Stimulated activated CD4-positive, alpha-beta T cell treated with anti-CD3 and anti-CD28 coated beads, TNF-alpha, amount 100 ng/mL, for 24 hours (primary cell): ENCODE results near the gene FDPS.

Experiments
- DNase-seq, 3 experiments: peaks; one replicate each; pipeline ENCODE4 v3.0.0-alpha.2; 2020; ENCODE audit warnings: low read depth in 3 of 3

FDPS gene

DNA sequence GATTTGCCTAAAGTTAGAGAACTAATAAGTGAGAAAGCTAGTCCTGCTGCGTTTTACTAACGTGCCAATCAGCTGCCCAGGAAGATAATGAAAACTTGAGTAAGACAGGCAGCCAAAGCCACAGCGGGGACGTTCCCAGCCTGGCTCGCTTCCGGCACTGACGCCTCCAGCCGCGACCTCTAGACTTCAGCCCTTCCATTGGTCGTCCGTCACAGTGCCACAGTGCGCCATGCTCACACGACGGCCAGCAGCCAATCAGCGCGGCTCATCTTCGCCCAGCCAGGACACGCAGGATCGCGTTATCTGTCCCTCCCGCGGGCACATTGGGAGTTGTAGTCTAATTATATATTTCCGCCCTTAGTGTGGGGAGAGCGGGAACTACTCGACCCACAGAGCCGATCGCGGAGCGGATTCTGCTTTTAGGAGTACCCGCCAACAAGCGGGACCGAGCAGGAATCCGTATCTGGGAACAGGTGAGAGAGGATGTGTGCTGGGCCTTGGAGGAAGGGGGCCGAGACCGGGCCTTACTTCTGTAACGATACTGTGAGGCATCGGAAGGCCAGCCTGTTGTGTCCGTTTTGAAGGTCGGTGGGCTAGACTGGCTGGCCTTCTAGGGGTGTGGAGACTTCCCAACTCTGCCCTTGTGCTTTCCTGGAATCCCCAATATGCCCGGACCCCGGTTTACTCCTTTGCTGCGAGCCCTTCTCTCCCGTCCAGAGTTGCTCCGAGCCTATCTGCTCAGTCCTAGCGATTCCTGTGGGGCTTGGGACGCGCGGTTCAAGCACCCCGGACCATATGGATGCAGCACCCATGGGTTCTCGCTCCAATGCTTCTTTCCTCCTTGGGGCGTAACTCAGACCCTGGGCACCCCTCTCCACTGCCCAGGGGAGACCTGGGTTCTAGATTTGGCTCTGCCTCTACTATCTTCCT is at the start of gene FDPS:
Gene FDPS, plus strand, starts transcription at position 374 of the 930 bp plus-strand sequence. CDS start 924 bp downstream, outside the sequence.
- DNase-seq, result peak; percentile 92 to 98 (median 96)

DNA sequence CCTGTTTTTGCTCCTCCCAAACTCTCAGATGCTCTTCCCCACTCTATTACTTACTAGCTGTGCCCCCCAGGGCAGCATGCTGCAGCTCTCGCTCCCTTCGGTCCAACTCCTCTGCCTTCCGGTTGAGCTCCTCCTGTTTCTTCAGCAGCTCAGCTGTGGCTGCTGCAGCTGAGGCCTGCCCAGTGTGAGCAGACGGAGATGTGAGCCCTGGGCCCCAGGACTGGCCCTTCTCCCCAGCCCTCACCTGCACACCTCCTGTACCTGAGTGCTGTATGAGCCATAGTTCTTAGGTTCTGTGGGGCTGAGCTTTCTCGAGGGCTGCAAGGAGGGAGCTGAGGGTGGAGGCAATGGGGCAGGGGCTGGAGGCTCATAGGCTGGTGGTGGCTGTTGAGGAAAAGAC is 48.4 kb upstream of the FDPS start:
- DNase-seq, result no peak

DNA sequence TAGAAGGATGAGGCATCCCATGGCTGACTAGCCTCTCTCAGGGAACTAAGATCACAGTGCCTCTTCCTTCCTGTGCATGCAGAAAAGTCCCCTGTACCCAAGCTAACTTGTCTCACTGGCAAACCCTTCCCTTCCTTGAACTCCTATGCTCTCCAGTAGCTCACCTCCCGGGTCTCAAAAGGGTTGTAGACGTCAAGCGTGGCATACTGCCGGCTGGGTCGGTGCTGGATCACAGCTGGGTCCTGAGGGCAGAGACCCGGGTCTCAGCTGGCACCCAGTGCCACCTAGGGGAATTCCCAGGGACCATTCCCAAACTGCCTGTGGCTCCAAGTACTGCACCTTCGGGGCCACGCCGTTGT is 47.2 kb upstream of the FDPS start:
- DNase-seq, result no peak

DNA sequence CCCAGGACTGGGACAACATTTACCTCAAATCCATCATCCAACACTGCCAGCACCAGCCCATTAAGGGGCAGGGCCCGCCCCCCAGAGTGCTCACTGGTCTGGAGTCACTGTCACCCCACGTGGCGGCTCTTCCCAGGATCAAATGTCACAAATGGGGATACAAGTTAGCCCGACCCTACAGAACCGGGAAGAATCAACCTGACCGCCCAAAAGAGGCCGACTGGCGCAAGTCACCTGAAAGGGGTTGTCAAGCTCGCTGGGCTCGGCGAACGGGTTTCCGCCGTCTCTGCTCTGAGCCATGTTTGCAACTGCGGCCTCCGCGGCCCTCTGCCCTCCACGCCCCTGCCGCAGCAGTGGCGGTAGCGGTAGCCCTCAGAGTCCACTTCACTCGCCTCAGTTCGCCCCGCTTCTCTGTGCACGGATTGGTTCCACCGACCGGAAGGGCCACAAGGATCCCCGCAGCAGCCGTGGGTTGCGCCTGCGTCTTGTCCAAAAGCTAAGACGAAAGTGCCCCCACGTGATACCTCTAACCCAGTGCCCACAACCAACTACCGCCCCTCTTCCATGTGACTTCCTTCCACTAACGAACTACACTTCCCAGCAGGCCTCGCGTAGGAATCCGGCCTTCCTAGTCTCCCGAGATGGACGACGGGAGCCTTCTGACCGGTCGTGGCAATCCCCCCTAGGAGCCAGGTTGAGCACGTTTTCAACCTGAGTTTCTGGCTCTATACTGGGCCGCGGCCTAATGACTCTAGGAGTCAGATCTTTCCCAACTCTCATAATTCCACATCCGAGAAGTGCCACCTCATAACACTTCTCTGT is 46.6 kb upstream of the FDPS start, which contains the start of gene SCAMP3:
Gene SCAMP3, minus strand, starts transcription at position 509 of the 822 bp plus-strand sequence. Its CDS starts 209 bp downstream, at position 300.
- peak; percentile 77 to 86 (median 82) for DNase-seq

DNA sequence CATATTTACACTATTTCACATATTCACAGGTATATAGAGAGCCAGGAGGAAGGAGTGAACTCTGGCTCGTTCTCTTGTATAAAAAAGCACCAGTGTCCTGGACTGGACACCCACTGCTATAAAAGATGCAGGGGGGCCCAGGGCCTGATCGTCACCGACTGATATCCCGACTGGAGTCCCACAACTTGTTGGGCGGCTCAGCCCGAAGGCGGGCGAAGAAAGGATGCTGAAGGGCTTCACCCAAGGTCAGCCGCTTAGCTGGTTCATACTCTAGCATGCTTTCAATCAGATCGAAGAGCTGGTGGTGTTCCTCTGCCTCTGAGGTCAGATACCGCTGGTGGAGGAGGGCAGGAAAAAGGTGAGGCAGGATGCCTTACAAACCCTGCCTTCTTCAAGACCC is 45.6 kb upstream of the FDPS start:
- no peak for DNase-seq

DNA sequence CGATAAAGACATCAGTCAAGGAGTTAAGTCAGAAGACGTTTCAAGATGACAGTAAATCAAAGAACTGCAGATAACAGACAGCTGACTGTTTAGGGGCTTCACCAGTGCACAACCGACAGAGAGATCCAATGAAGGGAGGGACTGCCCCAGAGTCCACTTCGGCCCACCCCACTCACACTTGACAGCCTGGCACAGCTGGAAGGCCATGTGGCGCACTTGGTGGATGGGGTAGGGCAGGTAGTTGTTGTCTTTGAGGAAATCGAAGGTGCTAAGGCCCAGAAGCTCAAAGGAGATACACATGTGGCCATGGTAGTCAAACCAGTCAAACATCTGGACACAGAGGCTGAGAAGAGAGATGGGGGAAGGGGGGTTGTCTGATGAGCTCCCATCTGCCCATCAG is 42.1 kb upstream of the FDPS start:
- DNase-seq, result no peak

DNA sequence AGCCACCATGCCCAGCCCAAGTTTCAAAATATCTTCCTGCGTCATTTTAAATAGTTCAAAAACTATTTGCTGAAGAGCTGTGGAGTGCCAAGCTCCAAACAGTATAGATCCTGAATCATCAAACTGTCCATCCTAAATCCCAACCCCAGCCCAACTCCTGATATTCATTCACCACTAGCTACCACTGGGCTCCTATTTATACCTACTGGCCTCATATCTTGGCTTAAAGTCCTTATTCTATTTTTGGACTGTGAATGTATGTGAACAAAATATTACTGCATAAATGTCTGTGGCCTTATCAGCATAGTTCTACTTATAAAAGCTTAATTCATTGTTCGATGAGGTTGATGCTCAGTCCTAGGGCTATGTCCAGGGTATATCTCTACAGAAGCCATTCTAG is 41.3 kb upstream of the FDPS start:
- no peak for DNase-seq

DNA sequence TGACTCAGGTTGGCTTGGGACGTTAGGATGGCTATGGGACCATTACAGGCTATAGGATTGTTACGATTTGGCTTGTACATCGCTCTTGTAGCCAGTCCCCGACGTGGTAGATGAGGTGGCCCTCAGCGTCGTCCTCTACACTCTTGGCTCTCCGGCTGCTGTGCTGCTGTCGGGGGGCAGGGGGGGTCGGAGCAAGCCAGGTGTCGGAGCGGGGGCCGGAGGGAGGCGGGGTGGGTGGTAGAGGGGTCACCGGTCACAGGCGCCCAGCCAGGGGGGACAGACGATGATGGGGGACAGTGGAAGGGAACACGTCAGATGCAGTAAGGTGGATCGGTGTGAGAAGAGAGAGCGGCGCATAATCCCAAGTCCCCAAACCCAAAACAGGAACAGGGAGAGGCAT is 40.0 kb upstream of the FDPS start:
- DNase-seq, result no peak

DNA sequence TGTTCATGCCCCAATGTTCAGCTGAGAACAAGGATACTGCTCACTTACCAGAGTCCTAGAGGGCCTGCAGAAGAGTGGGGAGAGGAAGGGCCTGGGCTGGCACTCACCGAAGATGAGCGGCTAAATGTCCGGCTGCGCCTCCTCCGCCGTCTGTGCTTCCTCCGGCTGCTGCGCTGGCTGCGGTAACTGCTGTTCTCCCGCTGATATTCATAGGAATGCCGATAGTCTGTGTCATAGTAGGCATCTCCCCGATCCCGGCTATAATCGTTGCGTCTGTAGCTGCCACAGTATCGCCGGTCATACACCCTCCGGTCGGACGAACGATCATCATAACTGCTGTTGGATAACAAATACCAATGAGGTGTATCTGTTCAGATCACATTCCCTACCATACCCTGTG is 39.3 kb upstream of the FDPS start:
- no peak for DNase-seq

DNA sequence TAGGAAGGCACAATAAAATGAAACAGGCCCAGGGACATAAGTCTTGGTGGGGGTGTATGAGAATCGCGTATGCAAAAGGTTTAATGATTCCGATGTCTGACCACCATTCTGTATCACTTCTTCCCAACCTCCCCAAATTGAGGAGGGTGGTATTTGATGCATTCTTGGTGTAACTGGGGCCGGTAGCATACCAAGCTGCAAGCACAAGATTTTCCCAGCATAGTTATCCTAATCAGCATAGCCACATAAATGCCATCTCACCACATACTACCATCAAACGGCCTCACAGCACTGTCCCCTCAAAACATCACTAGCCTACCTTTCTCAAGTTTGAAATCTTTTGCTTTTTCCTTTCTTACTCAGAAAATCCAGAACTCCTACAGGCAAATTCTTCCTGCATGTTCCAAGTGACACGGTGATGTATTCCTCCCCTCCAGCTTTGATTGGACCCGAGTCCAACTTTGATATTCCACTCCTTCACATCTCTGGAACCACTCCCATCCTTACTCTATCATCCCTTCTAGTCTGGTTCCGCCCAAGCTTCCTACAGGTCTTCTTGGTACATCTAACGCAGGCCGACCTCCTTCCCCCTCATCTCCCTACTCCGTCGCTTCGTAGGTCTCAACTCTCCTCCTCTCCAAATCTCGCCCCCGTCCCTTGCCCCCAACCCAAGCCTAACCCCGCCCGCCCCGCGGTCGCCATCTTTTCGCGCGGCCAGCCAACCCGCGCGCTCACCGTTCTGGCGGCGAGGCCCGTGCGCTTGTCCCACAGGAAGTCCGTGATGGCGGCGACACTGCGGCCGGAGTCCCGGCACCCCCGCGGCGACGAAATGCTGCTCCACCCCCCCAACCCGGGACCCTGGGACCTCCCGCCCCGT is 36.0 kb upstream of the FDPS start:
- no peak for DNase-seq

DNA sequence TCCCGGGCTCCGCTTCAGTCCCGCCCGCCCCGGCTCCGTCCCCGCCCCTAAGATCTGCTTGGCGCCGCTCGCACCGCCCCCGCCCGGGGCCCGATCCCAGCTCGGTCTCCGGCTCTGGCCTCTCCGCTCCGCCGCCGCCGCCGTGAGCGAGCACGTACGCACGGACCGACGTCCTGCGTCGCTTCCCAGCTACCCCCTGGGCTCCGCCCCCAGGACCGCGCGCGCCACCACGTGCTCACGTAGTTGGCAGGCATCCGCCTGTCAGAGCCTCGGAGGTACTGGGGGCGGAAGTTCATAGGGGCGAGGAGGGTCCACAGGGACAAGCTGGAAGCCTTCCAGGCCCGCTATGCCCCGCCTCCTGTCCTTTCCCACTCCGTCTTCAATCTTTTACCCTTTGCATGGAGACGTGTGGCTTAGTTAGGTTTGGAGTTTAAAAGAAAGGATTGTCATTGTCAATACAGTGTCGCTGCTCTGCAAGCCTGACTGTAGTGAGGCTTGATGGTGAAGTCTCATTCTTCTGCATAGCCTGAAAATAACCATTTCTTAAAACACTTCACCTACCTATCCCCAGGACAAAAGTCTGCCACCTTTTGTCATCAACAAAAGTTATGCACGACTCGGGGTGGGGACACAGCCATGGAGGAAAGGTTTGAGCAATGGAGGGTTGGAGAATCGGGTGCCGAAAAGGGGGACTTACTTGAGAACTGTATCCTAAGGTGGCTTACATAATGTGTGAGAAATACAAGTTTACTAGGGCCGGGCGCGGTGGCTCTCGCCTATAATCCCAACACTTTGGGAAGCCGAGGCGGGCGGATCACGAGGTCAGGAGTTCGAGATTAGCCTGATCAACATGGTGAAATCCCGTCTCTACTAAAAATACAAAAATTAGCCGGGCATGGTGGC is 35.1 kb upstream of the FDPS start, which contains the start of gene CLK2:
Gene CLK2, minus strand, starts transcription at position 162 of the 903 bp plus-strand sequence. CDS start 2,527 bp downstream, outside the sequence.
- DNase-seq, result peak; percentile 91 to 98 (median 94)

DNA sequence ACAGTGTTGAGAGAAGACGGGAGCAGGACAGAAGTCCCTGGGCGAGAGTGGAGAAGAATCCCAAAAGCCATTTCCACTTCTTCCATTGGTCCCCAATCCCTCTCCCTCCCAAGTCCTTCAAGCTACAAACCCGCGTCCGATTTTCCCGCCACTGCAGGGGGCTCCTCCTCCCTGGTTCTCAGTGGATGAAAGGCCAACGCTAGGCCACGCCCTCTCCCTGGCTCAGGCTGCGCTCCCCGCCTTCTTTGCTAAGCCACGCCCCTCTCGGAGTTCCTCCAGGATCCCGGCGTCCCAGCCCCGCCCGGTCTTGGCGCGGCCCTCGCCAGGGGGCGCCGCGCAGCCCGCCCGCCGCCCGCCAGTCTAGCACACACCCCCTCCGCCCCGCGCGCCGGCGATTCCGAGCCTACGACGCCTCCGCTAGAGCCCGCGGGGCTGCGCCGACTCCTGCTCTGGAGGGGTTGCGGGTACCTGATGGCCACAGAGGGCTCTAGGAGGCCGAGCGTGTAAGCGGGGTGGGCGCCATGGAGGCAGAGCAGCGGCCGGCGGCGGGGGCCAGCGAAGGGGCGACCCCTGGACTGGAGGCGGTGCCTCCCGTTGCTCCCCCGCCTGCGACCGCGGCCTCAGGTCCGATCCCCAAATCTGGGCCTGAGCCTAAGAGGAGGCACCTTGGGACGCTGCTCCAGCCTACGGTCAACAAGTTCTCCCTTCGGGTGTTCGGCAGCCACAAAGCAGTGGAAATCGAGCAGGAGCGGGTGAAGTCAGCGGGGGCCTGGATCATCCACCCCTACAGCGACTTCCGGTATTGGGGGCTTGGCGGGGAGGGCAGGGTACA is 31.4 kb upstream of the FDPS start, which contains the start of gene HCN3:
Gene HCN3, plus strand, starts transcription at position 394 of the 832 bp plus-strand sequence. Its CDS starts 128 bp downstream, at position 522.
- peak; percentile 91 to 98 (median 93) for DNase-seq

DNA sequence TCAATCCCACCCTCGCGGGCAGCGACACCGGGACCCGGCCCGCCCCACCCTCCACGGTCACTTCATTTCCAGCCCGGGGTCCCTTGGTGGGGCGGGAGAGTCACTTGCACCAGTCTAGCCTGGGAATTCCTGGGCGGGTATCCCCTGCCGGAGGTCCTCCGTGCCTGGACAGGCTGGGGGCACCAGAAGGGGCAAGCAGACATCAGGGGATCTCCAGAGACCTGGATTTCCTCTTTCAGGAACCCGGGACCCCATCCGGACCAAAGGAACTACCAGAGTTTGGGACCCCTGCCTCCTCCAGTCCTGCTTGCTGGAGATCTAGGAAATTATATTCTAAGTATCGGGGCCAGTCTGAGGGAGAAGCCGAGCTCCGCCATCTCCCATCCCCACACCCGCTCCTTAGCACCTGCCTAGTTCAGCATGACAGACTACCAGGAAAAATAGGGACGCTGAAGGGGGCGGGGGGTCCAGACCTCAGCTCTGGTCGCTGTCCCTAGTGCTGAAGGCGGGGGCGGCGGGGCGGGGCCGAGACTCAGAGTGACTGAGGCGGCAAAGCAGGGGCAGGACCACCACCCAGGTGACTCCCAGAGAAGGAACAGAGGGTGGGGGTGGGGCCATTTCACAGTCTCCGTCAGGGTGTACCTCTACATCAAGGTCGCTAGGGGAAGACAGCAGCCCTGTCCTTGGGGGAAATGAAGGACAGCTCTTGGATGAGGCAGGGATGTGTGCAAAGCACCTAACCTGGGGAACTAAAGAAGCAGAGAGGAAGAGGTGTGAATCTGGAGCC is 30.6 kb upstream of the FDPS start:
- peak; percentile 25 to 73 (median 47) for DNase-seq

DNA sequence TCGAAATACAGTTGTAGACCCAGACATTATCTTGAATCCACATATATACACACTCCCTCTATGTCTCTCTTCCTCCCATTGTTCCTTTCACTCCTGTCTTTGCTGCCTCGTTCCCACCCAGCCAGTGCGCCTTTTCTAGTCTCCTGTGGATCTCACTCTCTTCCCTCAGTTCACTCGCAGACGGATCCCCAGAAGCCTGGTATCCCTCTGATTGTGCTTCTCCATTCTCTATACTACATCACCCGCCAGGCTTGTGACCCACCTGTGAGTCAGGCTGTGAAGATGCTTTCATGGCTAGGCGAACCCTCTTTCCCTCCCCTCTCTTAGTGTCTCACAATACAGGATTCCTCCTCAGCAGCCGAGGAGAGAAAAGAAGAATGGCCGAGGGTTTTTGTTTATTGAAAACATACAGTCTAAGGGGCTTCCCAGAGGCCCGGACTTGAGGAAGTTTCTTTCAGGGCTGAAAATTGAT is 29.9 kb upstream of the FDPS start:
- DNase-seq, result no peak

DNA sequence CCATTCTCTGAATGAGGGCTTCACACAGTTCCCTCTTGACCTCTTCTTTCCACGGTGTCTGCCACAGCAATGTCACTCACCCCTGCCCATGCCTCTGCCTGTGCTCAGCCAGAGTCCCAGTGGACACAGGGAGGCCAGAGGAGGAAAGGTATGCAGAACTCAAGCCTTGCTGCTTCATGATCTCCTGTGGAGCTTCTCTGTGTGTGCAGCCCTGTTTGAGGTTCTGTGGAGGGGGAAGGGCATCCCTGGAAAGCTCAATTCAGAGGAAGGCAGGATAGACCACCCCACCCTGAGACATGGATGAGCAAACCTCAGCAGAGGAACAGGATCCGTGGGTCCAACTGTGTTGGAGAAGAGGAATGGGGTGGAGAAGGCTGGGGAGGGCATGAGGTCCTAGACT is 29.4 kb upstream of the FDPS start:
- DNase-seq, result no peak

DNA sequence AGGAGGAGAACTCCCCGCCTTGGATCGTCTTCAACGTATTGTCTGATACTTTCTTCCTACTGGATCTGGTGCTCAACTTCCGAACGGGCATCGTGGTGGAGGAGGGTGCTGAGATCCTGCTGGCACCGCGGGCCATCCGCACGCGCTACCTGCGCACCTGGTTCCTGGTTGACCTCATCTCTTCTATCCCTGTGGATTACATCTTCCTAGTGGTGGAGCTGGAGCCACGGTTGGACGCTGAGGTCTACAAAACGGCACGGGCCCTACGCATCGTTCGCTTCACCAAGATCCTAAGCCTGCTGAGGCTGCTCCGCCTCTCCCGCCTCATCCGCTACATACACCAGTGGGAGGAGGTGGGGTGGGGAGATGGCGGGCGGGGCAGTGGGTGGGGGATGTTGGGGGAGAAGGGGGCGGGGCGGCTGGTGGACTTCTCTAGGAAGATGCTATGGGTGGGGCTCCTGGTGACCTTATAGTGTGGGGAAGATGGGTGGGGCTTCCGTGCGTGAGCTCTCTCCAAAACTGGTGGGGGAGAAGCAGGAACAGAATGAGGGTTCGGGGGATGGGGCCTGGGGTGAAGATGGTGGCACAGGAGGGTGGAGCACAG is 26.1 kb upstream of the FDPS start:
- DNase-seq, result no peak

DNA sequence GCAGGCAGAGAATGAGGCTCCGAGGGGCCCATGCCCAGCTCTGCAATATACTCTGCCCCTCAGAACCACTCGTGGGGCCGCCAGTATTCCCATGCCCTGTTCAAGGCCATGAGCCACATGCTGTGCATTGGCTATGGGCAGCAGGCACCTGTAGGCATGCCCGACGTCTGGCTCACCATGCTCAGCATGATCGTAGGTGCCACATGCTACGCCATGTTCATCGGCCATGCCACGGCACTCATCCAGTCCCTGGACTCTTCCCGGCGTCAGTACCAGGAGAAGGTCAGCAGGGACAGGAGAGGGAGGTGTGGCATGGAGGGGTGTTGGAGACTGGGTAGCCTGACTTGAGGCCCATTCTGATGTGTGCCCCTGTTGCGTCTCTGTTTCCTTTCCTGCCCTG is 24.2 kb upstream of the FDPS start:
- no peak for DNase-seq

DNA sequence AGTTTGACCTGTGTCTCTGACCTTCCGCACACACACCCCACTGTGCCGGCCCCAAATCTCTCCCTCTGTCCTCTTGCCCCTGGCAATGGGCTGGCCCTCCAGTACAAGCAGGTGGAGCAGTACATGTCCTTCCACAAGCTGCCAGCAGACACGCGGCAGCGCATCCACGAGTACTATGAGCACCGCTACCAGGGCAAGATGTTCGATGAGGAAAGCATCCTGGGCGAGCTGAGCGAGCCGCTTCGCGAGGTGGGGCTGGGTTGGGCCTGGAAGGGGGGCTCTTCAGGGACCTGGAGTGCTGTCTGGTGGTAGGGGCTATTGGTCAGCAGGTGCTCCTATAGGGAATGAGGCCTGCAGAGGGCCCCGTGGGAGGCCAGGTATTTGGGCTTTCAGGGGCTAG is 23.6 kb upstream of the FDPS start:
- no peak for DNase-seq
